ENCODE measurements around the gene SEBOX.
"Not testable (repeated sequence)": the region's sequence is repeated elsewhere in the genome, so short reads cannot be mapped to it uniquely, and the experiment has no call there.

Gene SEBOX

DNA sequence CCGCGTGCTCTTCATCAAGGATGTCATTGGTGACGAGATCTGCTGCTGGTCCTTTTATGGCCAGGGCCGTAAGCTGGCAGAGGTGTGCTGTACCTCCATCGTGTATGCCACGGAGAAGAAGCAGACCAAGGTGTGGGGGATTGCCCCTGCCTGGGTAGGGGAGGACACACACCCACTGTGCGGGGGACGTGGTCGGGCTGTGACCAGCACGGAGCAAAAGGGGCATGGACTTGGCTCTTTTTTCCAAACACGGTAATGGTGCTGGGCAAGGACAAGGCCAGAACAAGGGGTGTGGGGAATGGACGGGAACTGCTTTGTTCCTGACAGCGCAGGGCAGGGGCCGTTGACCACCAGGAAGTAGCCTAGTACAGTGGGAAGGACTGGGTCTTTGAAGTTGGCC lies 22.7 kb downstream of the SEBOX start:
- Histone ChIP-seq H3K4me1 (peaks cover 0 to 37% (median 22%) of the 10 kb centered on the region in 4 donors), H3K9me3 (no peaks in the 10 kb centered on the region), H3K4me3 (no peak overlapping the region), H3K27me3 (no peaks in the 10 kb centered on the region), H3K36me3 (peaks cover 31 to 83% (median 77%) of the 10 kb centered on the region in 3 donors), H3K27ac (no peak overlapping the region)
- no peak for DNase-seq
- intact Hi-C loops (cut with DNase I; ENCODE audit: low total_unique reads), result no loop called here
- TF ChIP-seq, protein P1, sequence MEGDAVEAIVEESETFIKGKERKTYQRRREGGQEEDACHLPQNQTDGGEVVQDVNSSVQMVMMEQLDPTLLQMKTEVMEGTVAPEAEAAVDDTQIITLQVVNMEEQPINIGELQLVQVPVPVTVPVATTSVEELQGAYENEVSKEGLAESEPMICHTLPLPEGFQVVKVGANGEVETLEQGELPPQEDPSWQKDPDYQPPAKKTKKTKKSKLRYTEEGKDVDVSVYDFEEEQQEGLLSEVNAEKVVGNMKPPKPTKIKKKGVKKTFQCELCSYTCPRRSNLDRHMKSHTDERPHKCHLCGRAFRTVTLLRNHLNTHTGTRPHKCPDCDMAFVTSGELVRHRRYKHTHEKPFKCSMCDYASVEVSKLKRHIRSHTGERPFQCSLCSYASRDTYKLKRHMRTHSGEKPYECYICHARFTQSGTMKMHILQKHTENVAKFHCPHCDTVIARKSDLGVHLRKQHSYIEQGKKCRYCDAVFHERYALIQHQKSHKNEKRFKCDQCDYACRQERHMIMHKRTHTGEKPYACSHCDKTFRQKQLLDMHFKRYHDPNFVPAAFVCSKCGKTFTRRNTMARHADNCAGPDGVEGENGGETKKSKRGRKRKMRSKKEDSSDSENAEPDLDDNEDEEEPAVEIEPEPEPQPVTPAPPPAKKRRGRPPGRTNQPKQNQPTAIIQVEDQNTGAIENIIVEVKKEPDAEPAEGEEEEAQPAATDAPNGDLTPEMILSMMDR (IDR thresholded peaks at IDR 0.05), result no peak

DNA sequence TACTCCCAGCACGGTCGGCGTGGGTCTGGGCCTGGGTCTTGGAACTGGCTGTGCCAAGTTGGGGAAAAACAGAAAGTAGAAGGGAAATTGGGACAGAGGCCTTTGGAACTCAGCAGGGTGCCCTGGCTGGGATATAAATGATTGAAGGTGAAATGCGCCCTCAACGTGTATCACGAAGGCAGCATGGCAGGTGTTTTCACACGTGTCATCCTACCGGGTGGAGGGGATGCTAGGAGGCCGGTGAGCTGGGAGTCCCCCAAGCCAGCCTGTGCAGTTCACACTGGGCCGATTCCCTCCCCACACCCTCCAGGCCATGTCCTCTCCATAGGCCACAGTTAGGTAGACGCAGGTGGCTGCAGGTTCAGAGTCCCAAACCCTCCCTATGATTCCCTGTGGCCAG lies 23.5 kb downstream of the SEBOX start:
- no peak overlapping the region for H3K4me3 ChIP-seq
- H3K27ac ChIP-seq, result no peak overlapping the region
- H3K9me3 ChIP-seq, result no peaks in the 10 kb centered on the region
- H3K27me3 ChIP-seq, result no peaks in the 10 kb centered on the region
- H3K36me3 ChIP-seq, result peaks cover 31 to 75% (median 70%) of the 10 kb centered on the region in 3 donors
- no peak for DNase-seq
- H3K4me1 ChIP-seq, result peaks cover 0 to 38% (median 26%) of the 10 kb centered on the region in 4 donors
- intact Hi-C loops (cut with DNase I; ENCODE audit: low total_unique reads), result no loop called here
- TF ChIP-seq, protein P1 (IDR thresholded peaks at IDR 0.05), result no peak

DNA sequence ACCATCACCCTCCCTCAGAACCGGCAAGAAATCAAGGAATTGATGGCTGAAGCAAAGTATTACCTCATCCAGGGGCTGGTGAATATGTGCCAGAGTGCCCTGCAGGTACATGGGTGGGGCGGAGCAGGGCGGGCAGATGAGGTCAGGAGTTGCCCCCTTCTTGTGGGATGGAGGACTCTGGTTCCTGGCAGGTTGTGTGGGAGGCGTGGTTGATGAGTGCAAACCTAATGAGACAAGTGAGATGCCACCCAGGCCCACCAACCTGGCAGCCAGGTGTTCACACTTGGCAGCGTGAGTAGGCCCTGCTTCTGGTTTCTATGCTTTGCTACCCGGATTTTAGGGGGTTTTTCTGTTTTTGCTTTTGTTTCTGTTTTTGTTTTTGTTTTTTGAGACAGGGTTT lies 24.6 kb downstream of the SEBOX start:
- no peak overlapping the region for H3K27ac ChIP-seq
- no peaks in the 10 kb centered on the region for H3K27me3 ChIP-seq
- peaks cover 31 to 63% (median 58%) of the 10 kb centered on the region in 3 donors for H3K36me3 ChIP-seq
- TF ChIP-seq, protein P1 (IDR thresholded peaks at IDR 0.05), result no peak
- H3K9me3 ChIP-seq, result no peaks in the 10 kb centered on the region
- DNase-seq, result no peak
- H3K4me1 ChIP-seq, result peaks cover 0 to 30% (median 27%) of the 10 kb centered on the region in 4 donors
- H3K4me3 ChIP-seq, result no peak overlapping the region
- intact Hi-C loops (cut with DNase I; ENCODE audit: low total_unique reads), result no loop called here

DNA sequence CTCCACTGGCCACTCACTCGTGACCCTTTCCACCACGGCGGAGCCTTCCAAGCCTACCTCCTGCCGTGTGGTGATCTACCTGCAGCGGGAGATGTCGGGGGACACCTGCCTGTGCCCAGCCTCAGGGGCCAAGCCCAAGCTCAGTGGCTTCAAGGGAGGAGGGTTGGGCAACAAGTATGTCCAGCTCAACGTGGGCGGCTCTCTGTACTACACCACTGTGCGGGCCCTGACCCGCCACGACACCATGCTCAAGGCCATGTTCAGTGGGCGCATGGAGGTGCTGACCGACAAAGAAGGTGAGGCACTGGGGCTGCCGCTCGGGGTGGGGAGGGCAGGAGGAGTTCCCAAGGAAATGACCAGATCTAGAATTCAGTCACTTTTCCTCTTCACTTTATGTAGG lies 25.6 kb downstream of the SEBOX start:
- H3K4me3 ChIP-seq, result no peak overlapping the region
- DNase-seq, result no peak
- H3K4me1 ChIP-seq, result peaks cover 0 to 34% (median 28%) of the 10 kb centered on the region in 4 donors
- H3K9me3 ChIP-seq, result no peaks in the 10 kb centered on the region
- no peak overlapping the region for H3K27ac ChIP-seq
- intact Hi-C loops (cut with DNase I; ENCODE audit: low total_unique reads), result loop anchor here (5.0 to 10.0 kb wide), 3 partner anchors 295 to 955 kb away; partner anchors contain the start of genes NLK, NUFIP2 and PHF12
- H3K36me3 ChIP-seq, result peaks cover 31 to 54% (median 50%) of the 10 kb centered on the region in 3 donors
- no peaks in the 10 kb centered on the region for H3K27me3 ChIP-seq
- TF ChIP-seq, protein P1 (IDR thresholded peaks at IDR 0.05), result no peak

DNA sequence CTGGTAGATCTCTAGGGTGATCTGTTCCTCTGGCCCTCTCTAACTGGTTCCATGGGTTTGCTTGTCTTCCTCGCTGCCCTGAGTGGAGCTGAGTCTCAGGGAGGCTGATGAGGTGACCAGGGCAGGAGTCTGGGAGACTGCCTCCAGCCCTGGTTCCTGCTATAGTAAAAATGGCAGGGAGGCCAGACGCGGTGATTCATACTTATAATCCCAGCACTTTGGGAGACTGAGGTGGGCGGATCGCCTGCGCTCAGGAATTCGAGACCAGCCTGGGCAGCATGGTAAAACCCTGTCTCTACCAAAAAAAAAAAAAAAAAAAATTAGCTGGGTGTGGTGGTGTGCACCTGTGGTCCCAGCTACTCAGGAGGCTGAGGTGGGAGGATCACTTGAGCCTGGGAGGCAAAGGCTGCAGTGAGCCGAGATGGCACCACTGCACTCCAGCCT lies 26.2 kb downstream of the SEBOX start:
- peaks cover 31 to 47% (median 43%) of the 10 kb centered on the region in 3 donors for H3K36me3 ChIP-seq
- intact Hi-C loops (cut with DNase I; ENCODE audit: low total_unique reads), result loop anchor here (5.0 to 10.0 kb wide), 3 partner anchors 294 to 956 kb away; partner anchors contain the start of genes NLK, NUFIP2 and PHF12

DNA sequence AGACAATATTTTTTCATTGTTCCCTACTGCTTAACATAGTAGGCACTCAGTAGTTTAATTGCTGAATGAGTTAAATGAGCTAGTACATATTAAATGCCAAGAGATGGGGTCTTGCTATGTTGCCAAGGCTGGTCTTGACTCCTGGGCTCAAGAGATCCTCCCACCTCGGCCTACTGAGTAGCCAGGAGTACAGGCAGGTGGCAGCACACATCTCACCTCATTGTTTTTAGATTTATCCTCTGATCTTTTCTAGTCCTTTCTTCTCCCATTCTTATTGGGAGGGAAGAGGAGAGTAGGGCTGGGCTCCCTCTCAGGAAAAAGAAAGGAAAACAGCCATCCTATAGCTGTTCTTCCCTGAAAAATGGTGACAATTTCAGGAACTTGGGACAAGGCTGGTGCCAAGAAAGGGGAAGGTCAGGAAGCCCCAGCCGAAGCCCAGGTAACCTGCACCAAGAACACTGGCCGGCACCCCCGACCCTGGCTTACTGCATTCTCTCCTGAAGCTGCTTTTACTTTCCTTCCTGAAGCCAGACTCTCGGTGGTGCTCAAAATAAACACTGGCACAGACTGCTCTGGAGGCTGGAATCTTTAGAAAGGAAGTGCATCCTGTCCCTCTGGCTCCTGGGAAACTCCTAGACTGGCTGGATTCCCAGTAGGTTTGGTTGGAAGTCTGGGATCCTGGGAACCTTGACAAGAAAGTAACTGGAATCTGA lies 26.8 kb downstream of the SEBOX start:
- H3K27me3 ChIP-seq, result no peaks in the 10 kb centered on the region
- H3K27ac ChIP-seq, result peak overlapping the region in 1 of 2 donors; percentile 14
- DNase-seq, result no peak
- H3K36me3 ChIP-seq, result peaks cover 31 to 42% (median 39%) of the 10 kb centered on the region in 3 donors
- TF ChIP-seq, protein P1 (IDR thresholded peaks at IDR 0.05), result no peak
- no peaks in the 10 kb centered on the region for H3K9me3 ChIP-seq
- H3K4me3 ChIP-seq, result no peak overlapping the region
- intact Hi-C loops (cut with DNase I; ENCODE audit: low total_unique reads), result loop anchor here (5.0 to 10.0 kb wide), 3 partner anchors 293 to 957 kb away; partner anchors contain the start of genes NLK, NUFIP2 and PHF12
- H3K4me1 ChIP-seq, result peaks cover 0 to 45% (median 40%) of the 10 kb centered on the region in 4 donors

More for the DNA sequence above, 26.2 kb downstream of the SEBOX start:
- not testable (repeated sequence) for H3K27ac ChIP-seq, H3K9me3 ChIP-seq, H3K4me3 ChIP-seq, DNase-seq, H3K27me3 ChIP-seq
- peaks cover 0 to 41% (median 35%) of the 10 kb centered on the region in 4 donors for H3K4me1 ChIP-seq
